K562 (cell line): ENCODE data around the gene LGR6. TPM values are rescaled to one million over a fixed set of nuclear protein-coding genes. Genes with fewer than 3 reads are reported as not detected.

Experiments
- CBX3 ChIP-seq, 2 experiments: IDR thresholded peaks; 1 replicate in 1 of 2; 2 replicates in 1 of 2; pipeline ENCODE4 v1.6.1; 2012; ENCODE audit warnings: inconsistent platforms in 2 of 2, low read length in 2 of 2, borderline replicate concordance in 1 of 2, control low read depth in 1 of 2
- DIDO1 ChIP-seq: fragments of 450-650 bp; IDR thresholded peaks from 2 replicates; pipeline ENCODE4 v1.6.1; 2016; ENCODE audit warnings: low read depth, missing biosample characterization, missing genetic modification characterization
- FUS ChIP-seq: fragments of 200-400 bp; formaldehyde crosslinking; optimal IDR thresholded peaks from 2 replicates; pipeline ENCODE3; 2017; ENCODE audit warnings: low read depth, low read length
- GABPB1 ChIP-seq: sonication (generic); formaldehyde crosslinking; IDR thresholded peaks from 2 replicates; pipeline ENCODE4 v1.8.0; 2022; ENCODE audit warnings: mild to moderate bottlenecking, missing genetic modification reagents
- HDAC6 ChIP-seq: IDR thresholded peaks from 2 replicates; pipeline ENCODE4 v1.6.1; 2012; ENCODE audit warnings: low read depth, mild to moderate bottlenecking, control low read depth, inconsistent platforms, low read length, moderate library complexity
- JUN ChIP-seq, 2 experiments: sonication (generic) in 1 of 2; formaldehyde crosslinking in 1 of 2; IDR thresholded peaks; 2 replicates each; pipeline versions ENCODE4 v1.6.1 to v1.8.0; 2012 to 2022; ENCODE audit warnings: borderline replicate concordance in 2 of 2, mild to moderate bottlenecking in 2 of 2, improper control_type of control experiment in 1 of 2, low read depth in 1 of 2, low read length in 1 of 2, missing genetic modification reagents in 1 of 2
- L3MBTL2 ChIP-seq: fragments of 450-650 bp; IDR thresholded peaks from 2 replicates; pipeline ENCODE4 v1.6.1; 2016; ENCODE audit warnings: mild to moderate bottlenecking, moderate library complexity
- MAZ ChIP-seq, 2 experiments: fragments of 450-650 bp in 1 of 2; sonication (generic) in 1 of 2; formaldehyde crosslinking; IDR thresholded peaks in 1 of 2; conservative IDR thresholded peaks in 1 of 2; 2 replicates each; pipeline versions ENCODE4 v1.4.0 to v1.5.0; 2020; ENCODE audit warnings: mild to moderate bottlenecking in 1 of 2, missing genetic modification reagents in 1 of 2
- MXI1 ChIP-seq: IDR thresholded peaks from 2 replicates; pipeline ENCODE4 v1.6.1; 2011; ENCODE audit warnings: low read depth, mild to moderate bottlenecking, improper control_type of control experiment, low read length
- OTX1 ChIP-seq: fragments of 450-650 bp; formaldehyde crosslinking; IDR thresholded peaks from 2 replicates; pipeline ENCODE4 v1.4.0; 2022; ENCODE audit warnings: mild to moderate bottlenecking
- TAL1 ChIP-seq: fragments of 450-650 bp; IDR thresholded peaks from 2 replicates; pipeline ENCODE4 v1.6.1; 2016; ENCODE audit warnings: mild to moderate bottlenecking
- TOE1 ChIP-seq, 2 experiments: fragments of 450-650 bp in 1 of 2; sonication (generic) in 1 of 2; formaldehyde crosslinking in 1 of 2; IDR thresholded peaks; 2 replicates each; pipeline versions ENCODE4 v1.7.1 to v1.8.0; 2016 to 2022; ENCODE audit warnings: borderline replicate concordance in 2 of 2, mild to moderate bottlenecking in 2 of 2, antibody characterized with exemption in 1 of 2, inconsistent platforms in 1 of 2, low read depth in 1 of 2, missing genetic modification reagents in 1 of 2, moderate library complexity in 1 of 2
- YY1 ChIP-seq, 3 experiments: IDR thresholded peaks; 2 replicates each; pipeline ENCODE4 v1.6.1; 2011; ENCODE audit warnings: low read length in 2 of 3, mild to moderate bottlenecking in 2 of 3, moderate library complexity in 2 of 3, borderline replicate concordance in 1 of 3, control low read depth in 1 of 3, low read depth in 1 of 3; ENCODE audit not compliant: insufficient read depth in 3 of 3, insufficient replicate concordance in 2 of 3, control insufficient read depth in 1 of 3, insufficient read length in 1 of 3; ENCODE audit errors: extremely low read depth in 1 of 3
- ZC3H4 ChIP-seq: sonication (generic); formaldehyde crosslinking; IDR thresholded peaks from 2 replicates; pipeline ENCODE4 v1.9.0; 2021; ENCODE audit warnings: missing genetic modification reagents, borderline replicate concordance
- ZC3H8 ChIP-seq: fragments of 450-650 bp; IDR thresholded peaks from 2 replicates; pipeline ENCODE4 v1.6.1; 2017
- ZKSCAN3 ChIP-seq: fragments of 250-450 bp; sonication (Bioruptor Pico); IDR thresholded peaks from 2 replicates; pipeline ENCODE4 v1.4.0; 2020
- ZNF347 ChIP-seq: fragments of 450-650 bp; formaldehyde crosslinking; IDR thresholded peaks from 2 replicates; pipeline ENCODE4 v1.4.0; 2020; ENCODE audit warnings: low read depth, mild to moderate bottlenecking, moderate library complexity
- ZNF76 ChIP-seq: fragments of 250-450 bp; sonication (Bioruptor Pico); IDR thresholded peaks from 2 replicates; pipeline ENCODE4 v1.4.0; 2020; ENCODE audit warnings: mild to moderate bottlenecking, moderate library complexity, borderline replicate concordance
- polyA plus RNA-seq, 8 experiments: library from polyadenylated mRNA; depleted of rRNA in 4 of 8; stranded (reverse) in 5 of 8; unstranded in 3 of 8; fragments of >200 nt; fragmentation: Nextera tagmentation in 2 of 8; fragmentation: Illumina TruSeq in 1 of 8; extraction: Ambion mirVana in 2 of 8; extraction: Trizol in 1 of 8; gene quantifications; 2 replicates each; pipeline versions ENCODE4 v1.2.1 to v1.2.3, GENCODE V29; 2011 to 2014; ENCODE audit warnings: inconsistent platforms in 1 of 8, missing spikeins in 1 of 8
- total RNA-seq, 7 experiments: library from RNA; depleted of rRNA in 6 of 7; stranded (reverse); fragments of >200 nt in 6 of 7; fragmentation: Illumina TruSeq in 2 of 7; extraction: Trizol in 2 of 7; gene quantifications; 2 replicates each; pipeline versions ENCODE4 v1.2.1 to v1.2.3, GENCODE V29; 2011 to 2021; ENCODE audit warnings: low replicate concordance in 1 of 7
- TF ChIP-seq, protein P1 (sequence below): fragments of 200-800 bp; sonication (Bioruptor generic); IDR thresholded peaks from 2 replicates; pipeline ENCODE4 v1.6.1; 2016; ENCODE audit warnings: missing genetic modification characterization, missing compliant biosample characterization
- TF ChIP-seq, protein P2 (sequence below): fragments of 450-650 bp; IDR thresholded peaks from 2 replicates; pipeline ENCODE4 v1.6.1; 2016

LGR6 gene
- total and polyA plus RNA-seq, 9 of the 15 experiments (the other 6 are each of a cell fraction or from before 2014, with no cell fraction given), result 0.01 to 0.54 (median 0.17) TPM; not detected in 1

DNA sequence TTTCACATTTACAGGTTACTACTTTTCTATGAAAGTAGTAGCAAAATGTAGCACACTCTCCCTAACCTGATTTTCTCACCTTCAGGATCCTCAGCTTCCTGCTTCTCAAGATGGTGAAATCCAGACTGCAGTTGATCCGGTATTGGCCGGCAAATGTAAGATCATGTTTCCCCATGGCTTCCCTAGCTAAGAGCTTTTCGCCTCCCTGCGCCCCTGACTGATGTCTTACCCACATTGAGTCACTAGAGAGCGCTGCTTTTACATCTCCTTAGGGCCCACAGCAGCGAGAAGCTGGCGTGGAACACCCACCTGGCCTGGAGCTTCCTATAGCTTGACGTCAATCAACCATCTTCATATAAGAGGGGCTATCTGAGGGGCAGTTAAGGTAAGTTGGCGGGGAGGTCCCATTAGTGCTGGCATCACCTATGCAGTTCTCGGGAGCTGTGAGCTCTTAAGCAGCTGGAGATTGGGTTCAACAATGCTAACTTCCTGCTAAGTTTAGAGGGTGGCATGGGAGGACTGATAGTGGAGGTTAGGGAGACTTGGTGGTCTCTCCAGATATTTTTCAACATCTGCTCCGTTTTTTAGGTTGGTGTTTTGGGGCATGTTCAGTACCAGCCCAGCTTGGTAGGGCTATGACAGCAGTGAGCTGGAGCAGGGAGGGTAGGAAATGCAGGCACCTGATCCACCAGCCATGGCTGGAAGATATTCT, 38.7 kb upstream of the LGR6 start (continued):
- TF ChIP-seq, protein P1, sequence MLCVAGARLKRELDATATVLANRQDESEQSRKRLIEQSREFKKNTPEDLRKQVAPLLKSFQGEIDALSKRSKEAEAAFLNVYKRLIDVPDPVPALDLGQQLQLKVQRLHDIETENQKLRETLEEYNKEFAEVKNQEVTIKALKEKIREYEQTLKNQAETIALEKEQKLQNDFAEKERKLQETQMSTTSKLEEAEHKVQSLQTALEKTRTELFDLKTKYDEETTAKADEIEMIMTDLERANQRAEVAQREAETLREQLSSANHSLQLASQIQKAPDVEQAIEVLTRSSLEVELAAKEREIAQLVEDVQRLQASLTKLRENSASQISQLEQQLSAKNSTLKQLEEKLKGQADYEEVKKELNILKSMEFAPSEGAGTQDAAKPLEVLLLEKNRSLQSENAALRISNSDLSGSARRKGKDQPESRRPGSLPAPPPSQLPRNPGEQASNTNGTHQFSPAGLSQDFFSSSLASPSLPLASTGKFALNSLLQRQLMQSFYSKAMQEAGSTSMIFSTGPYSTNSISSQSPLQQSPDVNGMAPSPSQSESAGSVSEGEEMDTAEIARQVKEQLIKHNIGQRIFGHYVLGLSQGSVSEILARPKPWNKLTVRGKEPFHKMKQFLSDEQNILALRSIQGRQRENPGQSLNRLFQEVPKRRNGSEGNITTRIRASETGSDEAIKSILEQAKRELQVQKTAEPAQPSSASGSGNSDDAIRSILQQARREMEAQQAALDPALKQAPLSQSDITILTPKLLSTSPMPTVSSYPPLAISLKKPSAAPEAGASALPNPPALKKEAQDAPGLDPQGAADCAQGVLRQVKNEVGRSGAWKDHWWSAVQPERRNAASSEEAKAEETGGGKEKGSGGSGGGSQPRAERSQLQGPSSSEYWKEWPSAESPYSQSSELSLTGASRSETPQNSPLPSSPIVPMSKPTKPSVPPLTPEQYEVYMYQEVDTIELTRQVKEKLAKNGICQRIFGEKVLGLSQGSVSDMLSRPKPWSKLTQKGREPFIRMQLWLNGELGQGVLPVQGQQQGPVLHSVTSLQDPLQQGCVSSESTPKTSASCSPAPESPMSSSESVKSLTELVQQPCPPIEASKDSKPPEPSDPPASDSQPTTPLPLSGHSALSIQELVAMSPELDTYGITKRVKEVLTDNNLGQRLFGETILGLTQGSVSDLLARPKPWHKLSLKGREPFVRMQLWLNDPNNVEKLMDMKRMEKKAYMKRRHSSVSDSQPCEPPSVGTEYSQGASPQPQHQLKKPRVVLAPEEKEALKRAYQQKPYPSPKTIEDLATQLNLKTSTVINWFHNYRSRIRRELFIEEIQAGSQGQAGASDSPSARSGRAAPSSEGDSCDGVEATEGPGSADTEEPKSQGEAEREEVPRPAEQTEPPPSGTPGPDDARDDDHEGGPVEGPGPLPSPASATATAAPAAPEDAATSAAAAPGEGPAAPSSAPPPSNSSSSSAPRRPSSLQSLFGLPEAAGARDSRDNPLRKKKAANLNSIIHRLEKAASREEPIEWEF (CRISPR knock-in tag), result 0 out of 2 replicates have a peak, but pooled peaks have one; percentile 17
- TF ChIP-seq ZKSCAN3 (CRISPR knock-in tag), result no peak
- TF ChIP-seq JUN (IDR thresholded peaks at IDR 0.05; ENCODE audit: borderline replicate concordance, low read depth, low read length), result 0 out of 2 replicates have a peak, but pooled peaks have one; percentile 40
- TF ChIP-seq JUN (CRISPR knock-in tag; IDR thresholded peaks at IDR 0.05; ENCODE audit: borderline replicate concordance), result no peak
- TF ChIP-seq, protein P2, sequence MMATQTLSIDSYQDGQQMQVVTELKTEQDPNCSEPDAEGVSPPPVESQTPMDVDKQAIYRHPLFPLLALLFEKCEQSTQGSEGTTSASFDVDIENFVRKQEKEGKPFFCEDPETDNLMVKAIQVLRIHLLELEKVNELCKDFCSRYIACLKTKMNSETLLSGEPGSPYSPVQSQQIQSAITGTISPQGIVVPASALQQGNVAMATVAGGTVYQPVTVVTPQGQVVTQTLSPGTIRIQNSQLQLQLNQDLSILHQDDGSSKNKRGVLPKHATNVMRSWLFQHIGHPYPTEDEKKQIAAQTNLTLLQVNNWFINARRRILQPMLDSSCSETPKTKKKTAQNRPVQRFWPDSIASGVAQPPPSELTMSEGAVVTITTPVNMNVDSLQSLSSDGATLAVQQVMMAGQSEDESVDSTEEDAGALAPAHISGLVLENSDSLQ, result peak; percentile 65
- TF ChIP-seq GABPB1 (CRISPR knock-in tag), result peak; percentile 28; the same call in 1 of the 2 replicates
- no peak for TF ChIP-seq HDAC6
- no peak for TF ChIP-seq ZNF76
- no peak for TF ChIP-seq MXI1
- no peak for TF ChIP-seq ZNF347 (CRISPR knock-in tag)
- TF ChIP-seq YY1 (IDR thresholded peaks at IDR 0.05; ENCODE audit: borderline replicate concordance in 1 of 3, control insufficient read depth in 1 of 3, extremely low read depth in 1 of 3, insufficient read depth in 3 of 3, insufficient read length in 1 of 3, insufficient replicate concordance in 2 of 3, low read depth in 1 of 3, low read length in 2 of 3), result peak in 2 of 3 experiments; percentile 15 to 27
- TF ChIP-seq ZC3H4 (CRISPR knock-in tag), result no peak
- TF ChIP-seq TAL1, result no peak
- no peak for TF ChIP-seq OTX1
- TF ChIP-seq TOE1 (IDR thresholded peaks at IDR 0.05; ENCODE audit: borderline replicate concordance), result no peak
- TF ChIP-seq TOE1 (CRISPR knock-in tag; IDR thresholded peaks at IDR 0.05; ENCODE audit: borderline replicate concordance, low read depth), result 0 out of 2 replicates have a peak, but pooled peaks have one; percentile 33
- no peak for TF ChIP-seq ZC3H8
- no peak for TF ChIP-seq DIDO1
- no peak; a peak in 1 of 4 replicates for TF ChIP-seq MAZ (CRISPR knock-in tag; conservative IDR thresholded peaks at IDR 0.05 in 1 of 2, IDR thresholded peaks at IDR 0.05 in 1 of 2)
- no peak for TF ChIP-seq FUS
- 0 out of 2 replicates have a peak, but pooled peaks have one; percentile 7 for TF ChIP-seq L3MBTL2
- TF ChIP-seq CBX3 (IDR thresholded peaks at IDR 0.05; ENCODE audit: borderline replicate concordance in 1 of 2, low read length in 2 of 2), result peak in 1 of 2 experiments; percentile 29; a peak in 1 of 3 replicates
